K562 (cell line): ENCODE measurements around the gene GNAT2. TPM values are rescaled to one million over a fixed set of nuclear protein-coding genes. Genes with fewer than 3 reads are reported as not detected.

Experiments
- BCOR ChIP-seq: fragments of 450-650 bp; IDR thresholded peaks from 2 replicates; pipeline ENCODE4 v1.6.1; 2016
- BDP1 ChIP-seq: IDR thresholded peaks from 3 replicates; pipeline ENCODE4 v1.6.1; 2011; ENCODE audit not compliant: insufficient read length, insufficient read depth
- CCAR2 ChIP-seq: fragments of 200-400 bp; formaldehyde crosslinking; IDR thresholded peaks from 2 replicates; pipeline ENCODE4 v1.6.1; 2017; ENCODE audit warnings: mild to moderate bottlenecking, low read depth, low read length
- CTBP1 ChIP-seq: fragments of 450-650 bp; IDR thresholded peaks from 2 replicates; pipeline ENCODE4 v1.6.1; 2016; ENCODE audit warnings: borderline replicate concordance
- ELF2 ChIP-seq: fragments of 250-450 bp; sonication (Bioruptor Pico); IDR thresholded peaks from 2 replicates; pipeline ENCODE4 v1.5.0; 2021; ENCODE audit warnings: mild to moderate bottlenecking
- HDAC8 ChIP-seq: fragments of 450-650 bp; IDR thresholded peaks from 2 replicates; pipeline ENCODE4 v1.6.1; 2016; ENCODE audit warnings: mild to moderate bottlenecking, missing genetic modification characterization, moderate library complexity, missing compliant biosample characterization
- MCM5 ChIP-seq: fragments of 450-650 bp; IDR thresholded peaks from 2 replicates; pipeline ENCODE4 v1.6.1; 2016; ENCODE audit warnings: low read depth
- MEIS2 ChIP-seq: fragments of 450-650 bp; IDR thresholded peaks from 2 replicates; pipeline ENCODE4 v1.6.1; 2014; ENCODE audit warnings: mild to moderate bottlenecking; ENCODE audit not compliant: partially characterized antibody
- NBN ChIP-seq: fragments of 450-650 bp; IDR thresholded peaks from 2 replicates; pipeline ENCODE4 v1.6.1; 2016; ENCODE audit warnings: low read depth, mild to moderate bottlenecking
- PCBP2 ChIP-seq: fragments of 200-400 bp; formaldehyde crosslinking; IDR thresholded peaks from 2 replicates; pipeline ENCODE4 v1.6.1; 2018; ENCODE audit warnings: low read length, low read depth, mild to moderate bottlenecking, moderate library complexity; ENCODE audit not compliant: poor library complexity, severe bottlenecking
- PHTF2 ChIP-seq: fragments of 250-450 bp; sonication (Bioruptor Pico); IDR thresholded peaks from 2 replicates; pipeline ENCODE4 v1.5.0; 2021; ENCODE audit warnings: mild to moderate bottlenecking
- RFX7 ChIP-seq: fragments of 250-450 bp; sonication (Bioruptor Pico); IDR thresholded peaks from 2 replicates; pipeline ENCODE4 v1.5.1; 2021; ENCODE audit warnings: mild to moderate bottlenecking
- RUNX1 ChIP-seq: sonication (generic); IDR thresholded peaks from 2 replicates; pipeline ENCODE4 v1.6.1; 2016; ENCODE audit warnings: antibody characterized with exemption, low read depth
- ZNF146 ChIP-seq: IDR thresholded peaks from one replicate; pipeline ENCODE4 v1.6.1; 2018; ENCODE audit warnings: missing compliant biosample characterization; ENCODE audit not compliant: unreplicated experiment
- ZNF408 ChIP-seq: fragments of 250-450 bp; sonication (Bioruptor Pico); IDR thresholded peaks from 2 replicates; pipeline ENCODE4 v1.4.0; 2020; ENCODE audit warnings: low read depth, mild to moderate bottlenecking, moderate library complexity
- polyA plus RNA-seq, 8 experiments: library from polyadenylated mRNA; depleted of rRNA in 4 of 8; stranded (reverse) in 5 of 8; unstranded in 3 of 8; fragments of >200 nt; fragmentation: Nextera tagmentation in 2 of 8; fragmentation: Illumina TruSeq in 1 of 8; extraction: Ambion mirVana in 2 of 8; extraction: Trizol in 1 of 8; gene quantifications; 2 replicates each; pipeline versions ENCODE4 v1.2.1 to v1.2.3, GENCODE V29; 2011 to 2014; ENCODE audit warnings: inconsistent platforms in 1 of 8, missing spikeins in 1 of 8
- total RNA-seq, 7 experiments: library from RNA; depleted of rRNA in 6 of 7; stranded (reverse); fragments of >200 nt in 6 of 7; fragmentation: Illumina TruSeq in 2 of 7; extraction: Trizol in 2 of 7; gene quantifications; 2 replicates each; pipeline versions ENCODE4 v1.2.1 to v1.2.3, GENCODE V29; 2011 to 2021; ENCODE audit warnings: low replicate concordance in 1 of 7
- TF ChIP-seq, protein P1 (sequence below): sonication (generic); formaldehyde crosslinking; IDR thresholded peaks from 2 replicates; pipeline ENCODE4 v1.8.0; 2022; ENCODE audit warnings: mild to moderate bottlenecking, missing genetic modification reagents
- TF ChIP-seq, protein P2 (sequence below), 2 experiments: fragments of 450-650 bp; formaldehyde crosslinking in 1 of 2; IDR thresholded peaks; 2 replicates each; pipeline versions ENCODE4 v1.4.0 to v1.6.1; 2014 to 2020; ENCODE audit warnings: mild to moderate bottlenecking in 2 of 2, borderline replicate concordance in 1 of 2, low read depth in 1 of 2
- TF ChIP-seq, protein P3 (sequence below): fragments of 250-450 bp; sonication (Bioruptor Pico); IDR thresholded peaks from 2 replicates; pipeline ENCODE4 v1.4.0; 2020; ENCODE audit warnings: mild to moderate bottlenecking

GNAT2 gene
- total and polyA plus RNA-seq, 9 of the 15 experiments (the other 6 are each of a cell fraction or from before 2014, with no cell fraction given), result 0.06 to 0.52 (median 0.24) TPM; not detected in 1

DNA sequence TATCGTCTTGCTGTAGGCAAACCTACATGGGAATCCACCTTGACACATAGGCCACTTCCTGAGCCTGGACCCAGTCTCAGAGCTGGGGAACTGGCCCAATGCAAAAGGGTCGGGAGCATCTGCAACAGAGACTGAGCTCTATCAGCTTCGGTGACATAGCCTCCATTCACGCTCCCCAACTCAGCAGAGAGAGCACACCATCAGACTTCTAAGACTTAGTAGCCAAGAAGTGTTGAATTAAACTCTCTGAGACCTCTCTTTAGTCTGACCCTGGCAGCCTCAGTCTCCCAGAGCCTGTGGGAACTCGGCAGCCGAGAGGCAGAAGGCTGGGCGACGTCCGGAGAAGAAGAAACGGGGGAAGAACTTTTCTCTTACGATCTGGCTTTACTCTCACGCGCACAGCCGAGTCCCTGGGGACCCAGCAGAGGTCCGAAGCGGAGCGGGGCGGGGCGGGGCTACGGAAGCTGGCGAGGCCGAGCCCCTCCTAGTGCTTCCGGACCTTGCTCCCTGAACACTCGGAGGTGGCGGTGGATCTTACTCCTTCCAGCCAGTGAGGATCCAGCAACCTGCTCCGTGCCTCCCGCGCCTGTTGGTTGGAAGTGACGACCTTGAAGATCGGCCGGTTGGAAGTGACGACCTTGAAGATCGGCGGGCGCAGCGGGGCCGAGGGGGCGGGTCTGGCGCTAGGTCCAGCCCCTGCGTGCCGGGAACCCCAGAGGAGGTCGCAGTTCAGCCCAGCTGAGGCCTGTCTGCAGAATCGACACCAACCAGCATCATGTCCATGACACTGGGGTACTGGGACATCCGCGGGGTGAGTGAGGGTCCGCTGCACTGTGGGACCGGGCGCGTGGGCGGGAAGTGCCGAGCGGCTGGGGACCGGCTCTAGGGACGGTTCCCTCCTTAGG, 36.5 kb upstream of the GNAT2 start, which contains the start of gene GSTM4 (continued):
- TF ChIP-seq, protein P1, sequence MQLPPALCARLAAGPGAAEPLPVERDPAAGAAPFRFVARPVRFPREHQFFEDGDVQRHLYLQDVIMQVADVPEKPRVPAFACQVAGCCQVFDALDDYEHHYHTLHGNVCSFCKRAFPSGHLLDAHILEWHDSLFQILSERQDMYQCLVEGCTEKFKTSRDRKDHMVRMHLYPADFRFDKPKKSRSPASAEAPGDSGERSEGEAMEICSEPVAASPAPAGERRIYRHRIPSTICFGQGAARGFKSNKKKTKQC (CRISPR knock-in tag), result peak; percentile 78
- TF ChIP-seq NBN (no peak; the same call in 1 of the 2 replicates), ELF2 (0 out of 2 replicates have a peak, but pooled peaks have one; percentile 21), CCAR2 (no peak), MCM5 (no peak), ZNF408 (CRISPR knock-in tag) (no peak), RFX7 (CRISPR knock-in tag) (no peak), BCOR (peak; percentile 72), ZNF146 (CRISPR knock-in tag) (no peak), CTBP1 (peak; percentile 83), MEIS2 (no peak), BDP1 (no peak), PCBP2 (no peak), HDAC8 (tag) (no peak), RUNX1 (no peak), PHTF2 (no peak)
- TF ChIP-seq, protein P2, sequence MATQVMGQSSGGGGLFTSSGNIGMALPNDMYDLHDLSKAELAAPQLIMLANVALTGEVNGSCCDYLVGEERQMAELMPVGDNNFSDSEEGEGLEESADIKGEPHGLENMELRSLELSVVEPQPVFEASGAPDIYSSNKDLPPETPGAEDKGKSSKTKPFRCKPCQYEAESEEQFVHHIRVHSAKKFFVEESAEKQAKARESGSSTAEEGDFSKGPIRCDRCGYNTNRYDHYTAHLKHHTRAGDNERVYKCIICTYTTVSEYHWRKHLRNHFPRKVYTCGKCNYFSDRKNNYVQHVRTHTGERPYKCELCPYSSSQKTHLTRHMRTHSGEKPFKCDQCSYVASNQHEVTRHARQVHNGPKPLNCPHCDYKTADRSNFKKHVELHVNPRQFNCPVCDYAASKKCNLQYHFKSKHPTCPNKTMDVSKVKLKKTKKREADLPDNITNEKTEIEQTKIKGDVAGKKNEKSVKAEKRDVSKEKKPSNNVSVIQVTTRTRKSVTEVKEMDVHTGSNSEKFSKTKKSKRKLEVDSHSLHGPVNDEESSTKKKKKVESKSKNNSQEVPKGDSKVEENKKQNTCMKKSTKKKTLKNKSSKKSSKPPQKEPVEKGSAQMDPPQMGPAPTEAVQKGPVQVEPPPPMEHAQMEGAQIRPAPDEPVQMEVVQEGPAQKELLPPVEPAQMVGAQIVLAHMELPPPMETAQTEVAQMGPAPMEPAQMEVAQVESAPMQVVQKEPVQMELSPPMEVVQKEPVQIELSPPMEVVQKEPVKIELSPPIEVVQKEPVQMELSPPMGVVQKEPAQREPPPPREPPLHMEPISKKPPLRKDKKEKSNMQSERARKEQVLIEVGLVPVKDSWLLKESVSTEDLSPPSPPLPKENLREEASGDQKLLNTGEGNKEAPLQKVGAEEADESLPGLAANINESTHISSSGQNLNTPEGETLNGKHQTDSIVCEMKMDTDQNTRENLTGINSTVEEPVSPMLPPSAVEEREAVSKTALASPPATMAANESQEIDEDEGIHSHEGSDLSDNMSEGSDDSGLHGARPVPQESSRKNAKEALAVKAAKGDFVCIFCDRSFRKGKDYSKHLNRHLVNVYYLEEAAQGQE (IDR thresholded peaks at IDR 0.05; ENCODE audit: borderline replicate concordance), result 0 out of 2 replicates have a peak, but pooled peaks have one; percentile 9
- TF ChIP-seq, protein P2 (CRISPR knock-in tag; IDR thresholded peaks at IDR 0.05; ENCODE audit: low read depth), result no peak; the same call in none of the 2 replicates
- TF ChIP-seq, protein P3, sequence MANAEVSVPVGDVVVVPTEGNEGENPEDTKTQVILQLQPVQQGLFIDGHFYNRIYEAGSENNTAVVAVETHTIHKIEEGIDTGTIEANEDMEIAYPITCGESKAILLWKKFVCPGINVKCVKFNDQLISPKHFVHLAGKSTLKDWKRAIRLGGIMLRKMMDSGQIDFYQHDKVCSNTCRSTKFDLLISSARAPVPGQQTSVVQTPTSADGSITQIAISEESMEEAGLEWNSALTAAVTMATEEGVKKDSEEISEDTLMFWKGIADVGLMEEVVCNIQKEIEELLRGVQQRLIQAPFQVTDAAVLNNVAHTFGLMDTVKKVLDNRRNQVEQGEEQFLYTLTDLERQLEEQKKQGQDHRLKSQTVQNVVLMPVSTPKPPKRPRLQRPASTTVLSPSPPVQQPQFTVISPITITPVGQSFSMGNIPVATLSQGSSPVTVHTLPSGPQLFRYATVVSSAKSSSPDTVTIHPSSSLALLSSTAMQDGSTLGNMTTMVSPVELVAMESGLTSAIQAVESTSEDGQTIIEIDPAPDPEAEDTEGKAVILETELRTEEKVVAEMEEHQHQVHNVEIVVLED (CRISPR knock-in tag), result no peak
